MV-4-11 (cell line): ENCODE results near the gene CALR.
"Not testable (repeated sequence)": the region's sequence is repeated elsewhere in the genome, so short reads cannot be mapped to it uniquely, and the experiment has no call there.

ENCODE experiments used
- DNase-seq: peaks from one replicate; lab custom pipeline; 2025; lab: John Stamatoyannopoulos, UW

Gene CALR

GRCh38 chr19:12952488-12953137 lies 14.2 kb downstream of the CALR start:
- peak; percentile 40 for DNase-seq

GRCh38 chr19:12953138-12953798 lies 14.9 kb downstream of the CALR start:
- no peak for DNase-seq

DNA sequence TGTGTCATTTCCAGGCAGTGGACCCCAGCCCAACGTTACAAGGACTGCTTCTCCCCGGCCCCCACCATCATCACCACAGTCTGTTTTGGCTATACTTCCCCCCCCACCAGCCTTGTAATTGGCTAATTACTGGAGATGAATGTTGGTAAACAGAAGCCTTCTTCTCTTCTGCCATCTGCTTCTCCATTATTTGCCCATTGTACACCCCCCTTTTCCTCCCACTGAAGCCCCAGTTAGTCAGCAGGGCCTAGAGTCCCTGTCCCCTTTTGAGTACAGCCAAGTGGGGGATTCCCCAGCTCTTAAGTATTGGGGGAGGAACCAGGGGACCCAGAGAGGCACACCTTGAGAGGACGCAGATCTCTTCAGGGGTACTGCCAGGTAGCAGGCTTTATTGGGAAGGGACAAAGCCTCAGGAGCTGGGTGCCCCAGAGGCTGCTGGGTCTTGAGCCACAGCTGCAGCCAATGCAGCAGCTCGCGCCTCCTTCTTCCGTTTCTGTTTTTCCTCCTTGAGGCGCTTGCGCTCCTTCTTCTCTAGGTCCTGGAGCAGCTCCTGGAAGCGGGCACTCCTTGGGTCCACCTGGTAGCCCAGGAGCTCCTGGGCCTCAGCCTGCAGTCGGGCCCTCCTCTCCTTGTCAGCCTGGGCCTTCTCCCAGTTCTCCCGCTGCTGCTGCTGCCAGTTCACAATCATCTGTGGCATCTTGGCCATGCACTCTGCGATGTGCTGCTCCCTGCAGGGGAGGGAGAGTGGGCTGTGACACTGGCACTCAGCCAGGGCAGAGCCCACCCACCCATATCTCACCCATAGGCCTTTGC lies 15.6 kb downstream of the CALR start:
- DNase-seq = peak; percentile 21

- DNase-seq = no peak
Measured at GRCh38 chr19:12954612-12954962, 16.2 kb downstream of the CALR start.

- DNase-seq = not testable (repeated sequence)
Measured at GRCh38 chr19:12955575-12955974, 17.2 kb downstream of the CALR start.

DNA sequence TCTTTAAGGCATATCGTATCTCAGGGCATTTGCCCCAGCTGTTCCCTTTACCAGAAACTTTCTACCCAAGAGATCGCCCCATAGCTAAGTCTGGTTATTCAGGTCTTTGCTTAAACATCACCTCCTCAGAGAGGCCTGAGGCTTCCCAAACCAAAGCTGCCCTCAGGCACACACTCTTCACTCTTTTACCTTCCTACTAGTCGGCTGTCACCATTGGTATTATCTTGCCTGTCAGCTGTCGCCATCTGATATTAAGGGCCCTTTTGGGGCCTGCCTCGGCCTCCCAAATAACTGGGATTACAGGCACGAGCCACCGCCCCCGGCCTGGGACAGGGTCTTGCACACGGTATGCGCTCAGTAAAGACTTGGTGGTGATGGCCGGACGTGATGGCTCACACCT lies 17.6 kb downstream of the CALR start:
- DNase-seq = no peak

- DNase-seq = peak; percentile 77
Measured at GRCh38 chr19:12956446-12957388, 18.3 kb downstream of the CALR start, which contains the start of gene GADD45GIP1. Gene GADD45GIP1, minus strand, starts transcription at chr19:12957223. Its CDS starts 11 bp downstream, at chr19:12957212.

GRCh38 chr19:12957389-12957952 lies 19.1 kb downstream of the CALR start:
- DNase-seq = not testable (repeated sequence)

GRCh38 chr19:12959481-12959880 lies 21.1 kb downstream of the CALR start:
- no peak for DNase-seq

- DNase-seq = peak; percentile 68
Measured at GRCh38 chr19:12965017-12965811, 26.8 kb downstream of the CALR start.

- DNase-seq = no peak
Measured at GRCh38 chr19:12965812-12966135, 27.4 kb downstream of the CALR start.

GRCh38 chr19:12967907-12968306 lies 29.5 kb downstream of the CALR start:
- no peak for DNase-seq

- no peak for DNase-seq
Measured at GRCh38 chr19:12969292-12969988, 31.0 kb downstream of the CALR start, which contains the start of gene DAND5. Gene DAND5, plus strand, starts transcription at chr19:12969576. Its CDS starts 85 bp downstream, at chr19:12969661.

DNA sequence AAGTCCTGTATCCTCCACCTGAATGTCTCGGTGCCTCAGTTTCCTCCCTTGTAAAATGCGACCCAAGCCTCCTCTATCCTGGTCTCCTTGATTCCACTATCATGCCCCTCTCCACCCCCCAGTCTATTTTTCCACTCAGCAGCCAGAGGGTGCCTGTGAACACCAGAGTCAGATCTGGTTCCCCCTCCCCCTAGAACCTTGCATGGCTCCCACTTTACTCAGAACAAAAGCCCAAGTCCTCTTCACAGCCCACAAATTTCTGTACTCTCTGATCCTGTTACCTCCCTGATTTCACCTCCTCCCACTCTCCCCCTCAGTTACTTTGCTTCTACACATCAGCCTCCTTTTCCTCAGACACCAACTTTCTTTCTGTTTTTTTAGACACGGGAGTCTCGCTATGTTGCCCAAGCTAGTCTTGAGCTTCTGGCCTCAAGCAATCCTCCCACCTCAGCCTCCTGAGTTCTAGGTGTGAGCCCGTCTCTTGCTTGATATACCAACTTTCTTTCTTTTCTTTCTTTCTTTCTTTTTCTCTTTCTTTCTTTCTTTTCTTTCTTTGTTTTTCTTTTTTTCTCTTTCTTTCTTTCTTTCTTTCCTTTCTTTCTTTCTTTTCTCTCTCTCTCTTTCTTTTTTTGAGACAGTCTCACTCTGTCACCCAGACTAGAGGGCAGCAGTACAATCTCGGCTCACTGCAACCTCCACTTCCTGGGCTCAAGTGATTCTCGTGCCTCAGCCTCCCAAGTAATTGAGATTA lies 31.8 kb downstream of the CALR start:
- no peak for DNase-seq

DNA sequence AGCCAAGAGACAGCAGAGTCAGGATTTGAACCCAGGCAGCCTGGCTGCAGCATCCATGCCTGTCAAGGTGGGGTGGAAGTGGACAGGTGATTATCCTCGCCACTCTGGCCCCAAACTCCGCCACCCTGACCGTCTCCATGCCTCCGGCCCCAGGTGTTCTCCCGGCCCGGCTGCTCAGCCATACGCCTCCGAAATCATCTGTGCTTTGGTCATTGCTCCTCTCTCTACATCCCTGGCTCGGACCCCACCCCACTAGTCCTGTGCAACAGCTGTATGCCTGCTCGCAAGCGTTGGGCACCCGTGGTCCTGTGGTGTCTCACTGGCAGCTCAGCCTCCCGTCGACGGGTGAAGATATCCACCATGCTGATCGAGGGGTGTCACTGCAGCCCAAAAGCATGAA lies 34.8 kb downstream of the CALR start:
- DNase-seq = no peak

DNA sequence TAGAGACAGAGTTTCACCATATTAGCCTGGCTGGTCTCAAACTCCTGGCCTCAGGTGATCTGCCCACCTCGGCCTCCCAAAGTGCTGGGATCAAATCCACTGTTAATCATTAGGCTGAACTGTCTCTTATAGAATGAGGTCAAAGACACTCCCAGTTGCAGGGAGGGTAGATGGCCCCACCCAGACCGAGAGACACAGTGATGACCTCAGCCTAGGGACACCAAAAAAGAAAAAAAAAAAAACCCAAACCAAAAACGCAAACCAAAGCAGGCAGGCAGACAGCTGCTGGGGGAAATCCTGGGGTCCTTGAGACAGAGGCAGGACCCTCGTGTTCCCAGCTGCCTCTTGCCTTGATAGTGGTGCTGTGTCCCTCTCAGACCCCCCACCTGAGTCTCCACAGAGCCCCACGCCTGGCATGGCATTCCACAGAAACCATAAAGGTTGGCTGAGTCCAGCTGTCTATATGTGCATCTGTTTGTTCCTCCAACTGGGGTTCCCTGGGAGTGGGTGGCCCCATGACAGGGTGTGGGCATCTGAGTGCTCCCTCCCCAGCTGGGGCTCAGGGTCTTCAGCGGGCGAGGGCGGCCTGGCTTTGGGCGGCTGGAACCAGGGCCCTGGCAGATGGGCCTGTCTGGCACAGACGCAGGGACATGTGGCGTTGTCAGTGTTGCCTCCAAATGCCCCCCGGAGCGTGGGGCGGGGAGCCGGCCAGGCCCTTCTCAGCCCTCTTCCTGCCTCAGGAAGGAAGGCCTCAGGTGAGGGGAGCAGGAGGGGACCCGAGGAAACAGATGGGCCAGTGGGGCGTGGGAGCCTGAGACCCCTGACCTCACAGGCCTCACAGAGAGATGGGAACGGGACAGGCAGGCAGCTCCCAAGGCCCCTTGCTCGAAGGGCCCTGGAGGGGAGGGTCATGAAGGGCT lies 36.2 kb downstream of the CALR start:
- peak; percentile 14 for DNase-seq

DNA sequence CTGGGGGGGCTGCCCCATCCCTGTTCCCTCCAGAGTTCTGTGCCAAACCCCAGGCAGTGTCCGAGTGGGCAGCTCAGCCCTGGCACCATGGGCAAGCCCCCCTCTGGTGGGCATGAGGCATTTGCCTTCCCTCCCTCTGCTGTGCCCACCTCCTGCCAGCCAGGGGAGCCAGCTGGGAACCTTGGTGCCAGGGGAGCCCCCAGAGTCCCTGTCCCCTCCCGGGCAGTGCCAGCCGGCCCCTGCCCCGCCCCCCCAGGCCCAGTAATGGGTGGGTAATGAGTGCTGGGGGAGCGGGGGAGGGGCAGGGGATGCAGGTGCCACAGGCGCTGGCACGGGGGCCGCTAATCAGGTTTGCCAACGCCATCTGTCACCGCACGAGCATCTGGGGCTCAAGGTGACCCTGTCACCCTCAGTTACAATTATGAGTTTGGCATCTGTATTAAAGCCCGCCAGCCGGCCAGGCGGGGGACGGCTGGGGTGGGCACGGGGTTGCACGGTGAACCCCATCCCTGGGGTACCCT lies 36.9 kb downstream of the CALR start:
- no peak for DNase-seq

DNA sequence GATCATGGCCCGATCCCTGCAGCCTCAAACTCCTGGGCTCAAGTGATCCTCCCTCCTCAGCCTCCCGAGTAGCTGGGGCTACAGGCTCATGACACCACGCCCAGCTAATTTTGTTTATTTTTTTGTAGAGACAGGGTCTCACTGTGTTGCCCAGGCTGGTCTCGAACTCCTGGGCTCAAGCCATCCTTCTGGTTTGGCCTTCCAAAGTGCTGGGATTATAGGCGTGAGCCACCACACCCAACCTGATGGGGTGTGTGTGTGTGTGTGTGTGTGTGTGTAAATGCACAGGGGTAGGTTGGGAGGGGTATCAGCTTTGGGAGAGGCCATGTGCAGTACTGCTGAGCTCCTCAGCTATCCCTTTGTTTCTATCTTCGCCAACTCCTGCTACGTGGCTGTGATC lies 37.7 kb downstream of the CALR start:
- DNase-seq = not testable (repeated sequence)
